ENCODE results near the gene RPS6KA2.

RPS6KA2 gene

GRCh38 chr6:166578536-166579236, 48.4 kb downstream of the RPS6KA2 start:
- in situ Hi-C loops (cut with MboI; ENCODE audit: low sequenced_read_pairs): no loop called here

DNA sequence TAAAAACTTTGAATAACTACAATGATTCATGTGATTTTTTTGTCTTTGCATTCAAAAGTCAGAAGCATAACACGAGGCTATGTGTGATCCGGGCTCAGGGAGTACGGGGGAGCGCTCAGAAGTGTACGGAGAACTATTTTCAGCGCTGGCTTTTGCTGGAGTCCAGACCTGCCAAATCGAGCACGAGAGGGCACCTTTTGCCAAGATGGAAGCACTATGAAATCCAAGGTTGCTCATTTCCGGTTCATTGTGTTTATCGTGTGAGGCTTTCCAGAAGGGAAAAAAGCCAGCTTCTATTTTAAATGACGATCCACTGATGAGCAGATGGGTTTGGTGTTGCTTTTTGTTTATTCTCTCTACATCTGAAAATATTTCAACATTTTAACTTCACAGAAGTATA, 51.8 kb downstream of the RPS6KA2 start:
- in situ Hi-C loops (cut with MboI; ENCODE audit: low sequenced_read_pairs): no loop called here

- in situ Hi-C loops (cut with MboI; ENCODE audit: low sequenced_read_pairs): no loop called here
Measured at GRCh38 chr6:166573511-166574216, 53.4 kb downstream of the RPS6KA2 start.

- in situ Hi-C loops (cut with MboI; ENCODE audit: low sequenced_read_pairs): no loop called here
Measured at GRCh38 chr6:166572370-166573261, 54.4 kb downstream of the RPS6KA2 start.

- in situ Hi-C loops (cut with MboI; ENCODE audit: low sequenced_read_pairs): no loop called here
Measured at GRCh38 chr6:166570929-166571713, 55.9 kb downstream of the RPS6KA2 start.

DNA sequence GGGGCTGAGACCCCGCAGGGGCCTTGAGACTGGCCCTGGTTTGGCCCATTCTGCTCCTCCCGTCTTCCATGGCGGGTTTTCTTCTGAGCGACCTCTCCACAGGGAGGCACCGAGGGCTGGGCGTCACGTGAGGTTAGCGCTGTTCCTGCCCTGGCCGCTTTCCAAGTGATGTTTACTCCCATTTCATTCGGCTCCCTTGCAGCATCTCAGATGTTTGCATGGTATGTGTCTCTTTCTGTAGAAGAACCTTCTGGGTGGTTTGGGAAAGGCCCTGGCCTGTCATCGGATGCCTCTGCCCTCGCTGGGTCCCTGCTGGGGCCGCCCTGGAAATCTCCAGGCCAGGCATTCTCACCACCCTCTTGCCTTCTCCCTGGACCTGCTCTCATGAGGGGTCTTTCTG, 57.8 kb downstream of the RPS6KA2 start:
- in situ Hi-C loops (cut with MboI; ENCODE audit: low sequenced_read_pairs): no loop called here

DNA sequence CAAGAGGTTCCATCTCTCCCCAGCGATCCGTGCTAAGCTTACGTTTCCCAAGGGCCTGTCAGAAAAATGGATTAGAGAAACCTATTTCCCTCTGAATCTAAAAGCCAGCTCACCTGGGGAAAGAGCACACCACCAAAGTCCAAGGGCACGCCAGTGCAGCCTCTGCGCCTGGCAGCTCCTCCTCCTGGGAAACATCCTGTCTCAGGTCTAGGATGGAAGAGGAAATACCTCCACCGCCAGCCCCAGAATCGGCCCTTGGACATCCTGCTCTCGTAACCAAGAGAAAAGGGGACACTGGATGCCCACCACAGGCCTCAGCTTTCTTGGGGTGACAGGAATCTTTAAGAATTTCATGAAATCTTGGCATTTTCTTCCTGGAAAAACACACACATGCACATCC, 59.2 kb downstream of the RPS6KA2 start:
- in situ Hi-C loops (cut with MboI; ENCODE audit: low sequenced_read_pairs): no loop called here

DNA sequence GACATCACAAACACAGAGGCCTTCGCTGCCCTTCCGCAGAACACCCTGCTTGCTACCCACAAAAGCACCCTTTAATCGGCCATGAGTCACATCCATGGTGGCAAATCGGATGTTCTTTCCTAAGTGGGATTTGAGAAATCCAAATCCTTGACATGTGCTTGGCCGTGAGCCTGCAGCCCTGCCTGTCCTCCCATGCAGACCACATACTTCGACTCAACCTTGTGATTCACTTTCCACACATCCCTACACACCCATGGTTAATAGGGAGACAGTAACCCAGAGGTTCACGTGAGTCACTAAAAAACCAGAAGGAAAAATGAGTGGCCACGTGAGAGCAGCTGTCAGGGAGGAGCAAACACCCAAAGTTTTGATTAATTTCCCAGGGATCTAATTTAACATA, 59.9 kb downstream of the RPS6KA2 start:
- in situ Hi-C loops (cut with MboI; ENCODE audit: low sequenced_read_pairs): no loop called here

DNA sequence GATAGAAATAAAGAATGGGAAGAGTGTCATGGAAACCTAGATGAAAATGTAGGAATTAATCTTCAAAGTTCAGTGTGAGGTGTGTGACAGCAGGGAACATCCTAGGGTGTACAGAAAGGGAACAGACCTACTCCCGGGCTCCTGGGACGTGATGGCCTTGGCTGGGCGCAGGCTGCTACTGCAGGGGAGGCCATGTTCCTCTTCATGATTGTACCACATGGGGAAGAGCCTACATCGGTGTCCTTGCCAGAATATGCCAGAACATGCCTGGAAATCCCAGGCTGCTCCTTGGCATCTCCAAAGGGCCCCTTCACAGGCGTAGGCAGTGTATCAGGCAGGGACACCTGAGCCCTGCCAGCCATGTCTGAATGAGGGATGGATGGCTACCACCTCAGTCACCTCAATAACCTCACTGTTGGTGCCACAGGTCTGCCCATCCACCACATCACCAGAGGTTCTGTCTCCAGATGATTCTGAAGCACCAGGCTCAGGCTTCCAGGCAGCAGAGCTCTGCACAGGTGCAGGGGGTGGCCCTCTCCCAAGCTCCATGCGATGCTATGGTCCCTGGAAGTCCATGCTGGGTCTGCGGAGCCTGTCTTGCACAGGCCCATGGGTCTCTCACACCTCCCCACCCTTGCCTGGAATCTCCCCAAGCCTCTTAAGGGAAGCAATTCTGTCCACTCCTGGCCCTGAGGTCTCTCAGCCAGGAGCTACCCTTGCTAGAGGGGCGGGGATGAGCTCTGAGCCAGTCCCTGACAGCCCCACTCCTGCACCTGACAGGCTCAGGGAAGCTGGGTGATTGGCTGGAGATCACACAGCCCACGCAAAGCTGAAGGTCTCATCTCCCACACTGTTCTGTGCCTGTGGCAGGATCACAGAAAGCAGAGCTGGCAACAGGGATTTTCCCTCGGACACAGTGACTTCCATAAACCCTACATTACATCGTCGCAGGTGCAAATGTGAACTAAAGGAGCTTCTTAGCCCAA, 60.7 kb downstream of the RPS6KA2 start:
- in situ Hi-C loops (cut with MboI; ENCODE audit: low sequenced_read_pairs): no loop called here

DNA sequence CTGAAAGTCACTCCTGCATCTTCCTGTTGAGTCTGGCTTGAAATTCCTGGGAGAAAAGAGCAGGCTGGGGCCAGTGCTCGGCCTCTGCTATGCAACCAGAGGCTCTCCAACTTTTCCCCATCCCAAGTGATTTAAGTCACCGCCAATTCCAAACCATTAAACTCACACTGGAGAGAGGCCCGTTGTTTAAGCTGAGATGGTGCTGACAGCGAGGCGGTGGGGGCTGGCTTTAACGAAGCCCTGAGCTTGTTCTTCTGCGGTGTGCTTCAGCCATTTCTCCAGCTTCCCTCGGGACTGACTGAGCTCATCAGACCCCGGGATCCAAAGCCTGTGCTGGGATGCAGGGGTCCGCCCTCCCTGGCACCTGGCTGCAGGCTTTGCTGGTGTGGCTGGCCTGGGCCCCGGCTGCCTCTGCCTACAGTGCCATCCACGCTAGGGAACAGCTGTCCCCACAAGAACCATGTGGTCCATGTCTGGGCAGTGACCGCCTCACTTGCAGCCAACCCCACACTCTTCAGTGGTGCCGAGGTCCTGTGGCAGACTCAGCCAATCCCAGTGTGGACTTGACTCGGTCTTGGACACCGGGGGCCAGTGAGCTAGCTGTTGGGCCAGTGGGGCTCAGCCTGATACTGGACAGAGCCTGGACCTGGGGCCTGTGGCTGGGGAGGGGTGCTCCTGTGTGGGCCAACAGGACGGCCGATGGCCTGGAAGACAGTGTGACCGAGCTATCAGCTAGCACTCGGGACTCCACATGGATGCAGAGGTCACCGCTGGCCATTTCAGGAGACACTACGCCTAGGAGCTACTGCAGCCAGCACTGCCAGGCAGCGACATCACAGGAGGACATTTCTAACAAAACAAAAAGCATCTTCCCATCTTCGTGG, 61.7 kb downstream of the RPS6KA2 start:
- in situ Hi-C loops (cut with MboI; ENCODE audit: low sequenced_read_pairs): no loop called here

DNA sequence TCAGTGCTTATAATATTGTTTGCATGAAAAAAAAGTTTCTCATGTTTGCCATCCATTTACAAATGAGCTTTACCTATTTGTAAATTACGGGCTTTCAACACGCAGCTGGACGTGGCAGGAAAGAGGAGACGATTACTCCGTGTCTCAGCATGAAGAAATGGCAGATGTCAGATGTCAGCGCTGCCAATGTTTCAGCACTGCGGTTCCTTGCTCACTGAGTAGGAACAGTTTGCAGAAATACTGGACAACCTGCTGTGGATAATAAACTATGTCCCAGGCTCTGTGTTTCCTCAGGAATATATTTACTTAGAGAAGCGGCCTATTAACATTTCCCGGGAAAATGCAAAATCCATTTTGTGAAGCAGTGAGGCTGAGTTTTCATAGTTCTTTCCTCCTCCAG, 63.2 kb downstream of the RPS6KA2 start:
- in situ Hi-C loops (cut with MboI; ENCODE audit: low sequenced_read_pairs): no loop called here

DNA sequence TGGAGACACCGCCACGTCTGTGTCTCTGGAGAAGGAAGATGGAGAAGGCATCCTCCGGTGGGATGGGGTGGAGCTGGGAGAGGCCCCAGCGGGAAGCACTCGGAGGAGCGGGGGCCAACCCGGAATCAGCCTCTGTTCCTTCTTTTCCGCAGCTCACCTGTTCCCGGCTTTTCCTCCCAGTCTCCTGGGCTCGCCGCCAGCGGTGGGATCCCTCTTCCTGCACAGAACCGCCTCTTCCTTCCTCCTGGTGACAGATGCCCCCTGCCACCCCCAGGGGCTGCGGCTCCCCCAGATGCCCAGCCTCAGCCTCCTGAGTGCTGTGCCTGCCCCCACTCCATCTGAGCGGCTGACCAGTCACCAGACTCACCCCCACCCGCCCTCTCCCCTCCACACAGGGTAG, 63.9 kb downstream of the RPS6KA2 start:
- in situ Hi-C loops (cut with MboI; ENCODE audit: low sequenced_read_pairs): no loop called here

GRCh38 chr6:166562726-166563125, 64.3 kb downstream of the RPS6KA2 start:
- in situ Hi-C loops (cut with MboI; ENCODE audit: low sequenced_read_pairs): no loop called here

DNA sequence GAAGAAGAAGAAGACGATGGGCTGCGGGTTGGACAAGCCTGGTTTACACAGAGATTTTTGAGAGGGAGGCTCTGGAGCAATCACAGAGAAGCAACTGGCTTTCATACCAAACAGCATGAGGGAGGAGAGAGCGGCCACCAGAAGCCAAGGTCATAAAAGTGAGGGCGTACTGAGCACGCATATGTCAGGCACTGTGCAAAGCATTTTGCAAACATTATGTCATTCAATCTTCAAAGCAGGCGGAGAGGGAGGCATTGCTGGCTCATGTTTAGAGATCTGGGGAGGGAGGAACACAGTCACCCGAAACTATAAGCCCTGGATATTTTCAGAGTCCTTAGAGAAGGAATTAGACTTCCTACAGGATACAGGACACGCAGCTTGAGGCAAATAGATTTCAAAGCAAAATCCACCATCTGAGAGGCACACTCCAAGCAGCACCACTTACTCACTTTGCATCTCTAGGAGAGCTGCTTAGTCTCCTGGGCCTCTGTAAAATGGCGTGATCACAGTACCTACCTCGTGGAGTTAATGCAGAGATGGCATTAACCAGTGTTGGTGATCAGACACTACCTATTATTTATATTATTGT, 65.2 kb downstream of the RPS6KA2 start:
- in situ Hi-C loops (cut with MboI; ENCODE audit: low sequenced_read_pairs): no loop called here

GRCh38 chr6:166560222-166560621, 66.8 kb downstream of the RPS6KA2 start:
- in situ Hi-C loops (cut with MboI; ENCODE audit: low sequenced_read_pairs): no loop called here

DNA sequence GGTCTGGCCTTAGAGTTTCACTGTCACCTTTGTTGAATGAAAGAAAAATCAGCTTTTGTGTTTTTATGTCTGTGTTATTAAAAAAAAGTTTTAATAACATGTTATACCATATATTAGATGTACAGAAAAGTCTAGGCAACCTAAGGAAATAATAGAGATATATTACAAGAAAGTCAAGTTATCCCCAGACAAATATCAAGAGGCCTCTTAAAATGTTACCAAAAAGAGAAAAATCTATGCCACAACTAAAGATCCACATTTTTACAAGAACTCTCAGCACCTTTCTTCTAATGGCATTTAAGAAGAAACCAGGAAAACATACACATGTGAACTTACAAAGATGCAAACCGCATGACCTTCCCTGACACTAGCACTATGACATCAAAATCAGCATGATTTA, 67.4 kb downstream of the RPS6KA2 start:
- in situ Hi-C loops (cut with MboI; ENCODE audit: low sequenced_read_pairs): no loop called here

DNA sequence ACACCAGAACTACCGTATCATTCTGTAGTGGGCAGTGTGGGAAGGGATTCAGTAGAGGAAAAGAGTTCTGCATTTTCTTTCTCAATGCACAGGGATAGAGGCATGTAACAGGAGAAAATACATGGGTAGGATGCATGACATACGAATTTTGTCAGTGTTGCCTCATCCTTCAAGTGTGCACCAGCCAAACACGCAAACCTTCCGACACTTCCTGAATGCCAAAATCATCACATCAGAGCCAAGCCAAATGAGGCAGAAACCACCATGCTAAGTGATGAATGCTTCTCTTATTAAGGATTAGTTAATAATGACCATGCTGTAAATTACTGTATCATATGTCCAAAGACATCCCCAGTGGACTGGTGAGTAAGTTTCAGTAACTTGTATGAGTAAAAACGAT, 67.8 kb downstream of the RPS6KA2 start:
- in situ Hi-C loops (cut with MboI; ENCODE audit: low sequenced_read_pairs): no loop called here

All from hTERT RPE-1 (cell line).